ENCODE results near the gene MGMT. TPM values are rescaled to one million over a fixed set of nuclear protein-coding genes. Genes with fewer than 3 reads are reported as not detected.

MGMT gene
- total RNA-seq, 6 experiments from 2014 or later = 36.5 to 53.4 (median 42.3) TPM

GRCh38 chr10:129511758-129512157 lies 44.7 kb downstream of the MGMT start:
- H3K36me3 ChIP-seq = no peaks in the 10 kb centered on the region
- peak in 1 of 4 donors; percentile 20 for ATAC-seq
- WGBS (ENCODE audit: insufficient coverage, low coverage, low lambda C conversion rate, missing lambda C conversion rate) = 97% methylated on average over 5 of the region's 12 CpGs
- H3K27me3 ChIP-seq = no peaks in the 10 kb centered on the region
- intact Hi-C loops (cut with DNase I) = no loop called here
- no peak overlapping the region for H3K27ac ChIP-seq
- DNase-seq = no peak
- TF ChIP-seq CTCF (IDR thresholded peaks at IDR 0.05) (no peak), POLR2A (IDR thresholded peaks at IDR 0.05) (no peak)
- H3K4me1 ChIP-seq = no peaks in the 10 kb centered on the region
- no peak overlapping the region for H3K4me3 ChIP-seq
- no peaks in the 10 kb centered on the region for H3K9me3 ChIP-seq

- TF ChIP-seq POLR2A (IDR thresholded peaks at IDR 0.05) (no peak), CTCF (IDR thresholded peaks at IDR 0.05) (no peak)
- no peak for ATAC-seq
- no peaks in the 10 kb centered on the region for H3K9me3 ChIP-seq
- H3K27me3 ChIP-seq = no peaks in the 10 kb centered on the region
- H3K4me1 ChIP-seq = no peaks in the 10 kb centered on the region
- H3K4me3 ChIP-seq = no peak overlapping the region
- H3K27ac ChIP-seq = no peak overlapping the region
- intact Hi-C loops (cut with DNase I) = no loop called here
- no peak for DNase-seq
- WGBS (ENCODE audit: insufficient coverage, low coverage, low lambda C conversion rate, missing lambda C conversion rate) = 95% methylated on average over 4 of the region's 8 CpGs
- no peaks in the 10 kb centered on the region for H3K36me3 ChIP-seq
Observed at GRCh38 chr10:129513312-129513711, 46.3 kb downstream of the MGMT start.

DNA sequence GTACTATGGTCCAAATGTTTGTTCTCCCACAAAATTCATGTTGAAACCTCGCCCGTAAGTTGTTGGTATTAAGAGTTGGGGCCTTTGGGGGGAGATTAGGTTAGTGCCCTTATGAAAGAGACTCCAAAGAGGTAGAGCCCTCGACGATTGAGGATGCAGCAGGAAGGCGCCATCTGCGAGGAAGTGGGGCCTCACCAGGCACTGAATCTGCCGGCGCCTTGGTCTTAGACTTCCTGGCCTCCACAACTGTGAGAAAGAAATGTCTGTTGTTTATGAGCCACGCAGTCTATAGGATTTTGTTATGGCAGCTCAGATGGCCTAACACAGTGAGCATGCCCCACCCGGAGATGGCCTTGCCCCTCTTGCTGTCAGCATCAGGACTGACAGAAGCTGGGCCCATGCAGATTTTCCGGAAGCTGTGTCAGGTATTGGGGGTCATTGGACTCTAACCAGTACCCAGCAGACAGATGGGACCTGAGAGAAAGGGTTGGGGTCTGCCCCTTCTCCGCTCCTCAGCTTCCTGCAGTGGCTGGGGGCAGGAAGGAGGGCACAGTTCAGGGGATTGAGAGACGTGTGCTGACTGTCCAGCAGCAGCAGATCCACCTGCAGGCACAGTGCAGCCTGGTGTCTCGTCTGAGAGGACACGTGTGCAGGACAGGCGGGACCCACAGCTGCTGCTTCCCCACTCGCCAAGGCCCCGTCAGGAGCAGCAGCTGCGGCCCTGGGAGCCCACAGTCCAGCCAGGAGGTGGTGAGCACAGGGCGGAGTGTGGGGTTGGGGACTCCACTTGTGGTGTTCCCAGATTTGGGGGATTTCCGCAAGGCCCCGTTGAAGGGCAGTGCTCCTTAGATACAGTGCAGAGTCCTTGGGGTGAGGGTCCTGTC lies 47.8 kb downstream of the MGMT start:
- H3K4me1 ChIP-seq = no peaks in the 10 kb centered on the region
- intact Hi-C loops (cut with DNase I) = no loop called here
- 65% methylated on average over 7 of the region's 22 CpGs for WGBS (ENCODE audit: insufficient coverage, low coverage, low lambda C conversion rate, missing lambda C conversion rate)
- no peaks in the 10 kb centered on the region for H3K9me3 ChIP-seq
- ATAC-seq (peak in 1 of 4 donors; percentile 27), DNase-seq (no peak)
- no peak overlapping the region for H3K4me3 ChIP-seq
- no peak for TF ChIP-seq CTCF (IDR thresholded peaks at IDR 0.05)
- TF ChIP-seq POLR2A (IDR thresholded peaks at IDR 0.05) = no peak
- H3K27me3 ChIP-seq = no peaks in the 10 kb centered on the region
- no peaks in the 10 kb centered on the region for H3K36me3 ChIP-seq
- no peak overlapping the region for H3K27ac ChIP-seq

GRCh38 chr10:129516846-129517679 lies 50.0 kb downstream of the MGMT start:
- Histone ChIP-seq H3K9me3 (no peaks in the 10 kb centered on the region), H3K4me1 (no peaks in the 10 kb centered on the region), H3K27ac (no peak overlapping the region), H3K27me3 (no peaks in the 10 kb centered on the region), H3K36me3 (no peaks in the 10 kb centered on the region), H3K4me3 (no peak overlapping the region)
- TF ChIP-seq CTCF (IDR thresholded peaks at IDR 0.05) = no peak
- no peak for ATAC-seq
- DNase-seq = no peak
- intact Hi-C loops (cut with DNase I) = no loop called here
- 98% methylated on average over 8 of the region's 26 CpGs for WGBS (ENCODE audit: insufficient coverage, low coverage, low lambda C conversion rate, missing lambda C conversion rate)
